IMR-90 (cell line): ENCODE results near the gene FGB. TPM values are rescaled to one million over a fixed set of nuclear protein-coding genes. Genes with fewer than 3 reads are reported as not detected.

Experiments used
- ATAC-seq: fragments of 200-7000 bp; cut with Tn5 transposase; 2 replicates; pipeline ENCODE4 v1.9.1; 2020; ENCODE audit warnings: low read depth, mild to moderate bottlenecking, moderate library complexity
- BruUV-seq: library from RNA; stranded (reverse); fragments of 400-500 nt; replicated peaks from 2 replicates; lab custom pipeline; 2021; lab: Mats Ljungman, UMichigan
- CTCF ChIA-PET: fragments of 300-600 bp; formaldehyde crosslinking; extraction: SDS; loops from one replicate; lab custom pipeline; 2021; ENCODE audit warnings: antibody characterized with exemption; lab: Yijun Ruan, JAX
- POLR2A ChIA-PET: fragments of 300-600 bp; sonication (Branson Sonifier 250); formaldehyde crosslinking; loops from one replicate; lab custom pipeline; 2022; ENCODE audit warnings: antibody characterized with exemption; ENCODE audit not compliant: unreplicated experiment; lab: Charles Lee
- DNase-seq: peaks from one replicate; pipeline ENCODE4 v3.0.0; 2013
- H2AFZ ChIP-seq: replicated peaks from 2 replicates; pipeline ENCODE3; 2013; ENCODE audit warnings: low read length, mild to moderate bottlenecking; ENCODE audit not compliant: poor library complexity
- H2AK5ac ChIP-seq: 2 replicates; pipeline ENCODE4 v1.6.1; 2013; ENCODE audit warnings: low read depth, low read length, inconsistent platforms
- H2AK9ac ChIP-seq: replicated peaks from 2 replicates; pipeline ENCODE3; 2013; ENCODE audit warnings: mild to moderate bottlenecking, low read depth, low read length, moderate library complexity; ENCODE audit not compliant: poor library complexity
- H2BK120ac ChIP-seq: 2 replicates; pipeline ENCODE4 v1.6.1; 2013; ENCODE audit warnings: low read depth, low read length, inconsistent platforms
- H2BK15ac ChIP-seq: 3 replicates; pipeline ENCODE4 v1.6.1; 2013; ENCODE audit warnings: low read depth, low read length, inconsistent platforms
- H2BK20ac ChIP-seq: 2 replicates; pipeline ENCODE4 v1.6.1; 2013; ENCODE audit warnings: low read depth, mild to moderate bottlenecking, inconsistent platforms, low read length, moderate library complexity
- H2BK5ac ChIP-seq: 2 replicates; pipeline ENCODE4 v1.6.1; 2013; ENCODE audit warnings: mild to moderate bottlenecking, low read depth, low read length, inconsistent platforms; ENCODE audit not compliant: poor library complexity, severe bottlenecking
- H3K14ac ChIP-seq: replicated peaks from 2 replicates; pipeline ENCODE4 v1.6.1; 2013; ENCODE audit warnings: low read depth, low read length, inconsistent platforms
- H3K18ac ChIP-seq: 2 replicates; pipeline ENCODE4 v1.6.1; 2013; ENCODE audit warnings: low read depth, low read length, control low read depth
- H3K23ac ChIP-seq: 2 replicates; pipeline ENCODE4 v1.6.1; 2013; ENCODE audit warnings: low read depth, low read length, inconsistent platforms
- H3K27ac ChIP-seq: 2 replicates; pipeline ENCODE4 v1.5.1; 2013; ENCODE audit warnings: mild to moderate bottlenecking, control low read depth, low read length; ENCODE audit not compliant: insufficient read depth
- H3K27me3 ChIP-seq: 2 replicates; pipeline ENCODE4 v1.6.1; 2013; ENCODE audit warnings: low read length; ENCODE audit not compliant: control insufficient read depth, insufficient read depth
- H3K36me3 ChIP-seq: 2 replicates; pipeline ENCODE4 v1.6.1; 2013; ENCODE audit warnings: low read length, mixed read lengths; ENCODE audit not compliant: control insufficient read depth, insufficient read depth
- H3K4ac ChIP-seq: 2 replicates; pipeline ENCODE4 v1.6.1; 2013; ENCODE audit warnings: low read depth, low read length, inconsistent platforms
- H3K4me1 ChIP-seq: 2 replicates; pipeline ENCODE4 v1.6.1; 2013; ENCODE audit warnings: low read length, mixed read lengths; ENCODE audit not compliant: control insufficient read depth, insufficient read depth
- H3K4me2 ChIP-seq: 2 replicates; pipeline ENCODE4 v1.6.1; 2013; ENCODE audit warnings: low read depth, mild to moderate bottlenecking, control low read depth, low read length, moderate library complexity
- H3K4me3 ChIP-seq: 2 replicates; pipeline ENCODE4 v1.5.1; 2013; ENCODE audit warnings: low read depth, mild to moderate bottlenecking, control low read depth, low read length, moderate library complexity; ENCODE audit not compliant: insufficient read depth
- H3K56ac ChIP-seq: 2 replicates; pipeline ENCODE4 v1.6.1; 2013; ENCODE audit warnings: low read length, inconsistent platforms; ENCODE audit not compliant: insufficient read depth; ENCODE audit errors: extremely low read depth
- H3K79me1 ChIP-seq, 2 experiments: 2 replicates each; pipeline ENCODE4 v1.6.1; 2013; ENCODE audit warnings: low read length in 2 of 2, inconsistent platforms in 1 of 2, low read depth in 1 of 2
- H3K9ac ChIP-seq: 2 replicates; pipeline ENCODE4 v1.6.1; 2013; ENCODE audit warnings: low read depth, low read length, control low read depth
- H3K9me1 ChIP-seq: 2 replicates; pipeline ENCODE4 v1.6.1; 2013; ENCODE audit warnings: low read length, inconsistent platforms; ENCODE audit not compliant: insufficient read depth
- H3K9me3 ChIP-seq: 2 replicates; pipeline ENCODE4 v1.6.1; 2013; ENCODE audit warnings: low read length; ENCODE audit not compliant: control insufficient read depth, insufficient read depth
- H4K20me1 ChIP-seq: 2 replicates; pipeline ENCODE4 v1.6.1; 2013; ENCODE audit warnings: low read length, inconsistent platforms; ENCODE audit not compliant: insufficient read depth
- H4K5ac ChIP-seq: 2 replicates; pipeline ENCODE4 v1.6.1; 2013; ENCODE audit warnings: mild to moderate bottlenecking, low read depth, low read length, control low read depth
- H4K8ac ChIP-seq, 2 experiments: 2 replicates each; pipeline ENCODE4 v1.6.1; 2013; ENCODE audit warnings: low read depth in 2 of 2, low read length in 2 of 2, control low read depth in 1 of 2, inconsistent platforms in 1 of 2
- H4K91ac ChIP-seq: 2 replicates; pipeline ENCODE4 v1.6.1; 2013; ENCODE audit warnings: low read depth, low read length, inconsistent platforms; ENCODE audit not compliant: insufficient read depth
- CEBPB ChIP-seq: IDR thresholded peaks from 2 replicates; pipeline ENCODE4 v1.6.1; 2012; ENCODE audit warnings: low read depth, low read length, improper control_type of control experiment
- CHD1 ChIP-seq: IDR thresholded peaks from 2 replicates; pipeline ENCODE4 v1.6.1; 2012; ENCODE audit warnings: low read depth, low read length, improper control_type of control experiment
- WGBS, 2 experiments: methylation state at CpG; one replicate each; pipeline versions ENCODE4 v1.1.5 to v1.1.7; 2013; ENCODE audit warnings: missing lambda C conversion rate in 2 of 2; ENCODE audit not compliant: insufficient read length in 1 of 2; ENCODE audit errors: extremely low coverage in 2 of 2; 5-methylcytosine and 5-hydroxymethylcytosine counted together
- dilution Hi-C: fragments of 300-500 bp; cut with HindIII; formaldehyde crosslinking; loops from one replicate; pipeline ENCODE4 v1.14.3; 2018; ENCODE audit warnings: low sequenced_read_pairs; ENCODE audit not compliant: unreplicated experiment
- in situ Hi-C: fragments of 300-500 bp; cut with MboI; formaldehyde crosslinking; loops from 3 replicates; pipeline ENCODE4 v1.14.3; 2019; ENCODE audit warnings: low sequenced_read_pairs, inconsistent platforms, mixed read lengths
- intact Hi-C: fragments of 100-400 bp; cut with micrococcal nuclease; formaldehyde crosslinking; loops from 2 replicates; pipeline ENCODE4 v1.10.0; 2022
- polyA plus RNA-seq, 3 experiments: library from polyadenylated mRNA; depleted of rRNA; stranded (reverse); fragments of >200 nt; gene quantifications; 2 replicates each; pipeline ENCODE4 v1.2.3, GENCODE V29; 2012; ENCODE audit warnings: low replicate concordance in 1 of 3
- total RNA-seq: library from RNA; depleted of rRNA; stranded (reverse); fragments of >200 nt; gene quantifications from 2 replicates; pipeline ENCODE4 v1.2.3, GENCODE V29; 2012
- TF ChIP-seq, protein P1 (sequence below): fragments of 150-350 bp; IDR thresholded peaks from 2 replicates; pipeline ENCODE4 v1.6.1; 2016; ENCODE audit warnings: low read depth, mild to moderate bottlenecking, low read length, moderate library complexity, borderline replicate concordance

The FGB gene
- total and polyA plus RNA-seq, 2 of the 4 experiments (the other 2 are of a cell fraction): not detected

DNA sequence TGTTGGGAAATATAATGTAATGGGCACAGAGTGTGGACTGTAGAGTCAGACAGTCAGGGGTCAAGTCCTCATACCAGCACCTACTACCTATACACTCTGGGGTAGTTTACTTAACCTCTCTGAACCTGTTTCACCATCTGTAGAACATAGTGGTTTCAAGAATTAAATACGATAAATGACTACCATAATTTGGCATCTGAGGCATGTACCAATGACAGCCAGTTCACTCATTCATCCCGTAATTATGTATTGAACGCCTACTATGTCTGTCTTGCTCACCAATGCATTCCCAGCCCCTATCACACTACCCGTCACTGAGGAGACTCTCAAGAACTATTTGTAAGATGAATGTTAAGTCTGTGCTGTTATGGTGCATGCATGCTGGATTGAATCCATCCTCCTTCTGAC lies 2.0 kb upstream of the FGB start:
- Histone ChIP-seq H3K18ac (no peak overlapping the region), H3K27me3 (no peaks in the 10 kb centered on the region), H2AFZ (no peak overlapping the region), H4K8ac (no peak overlapping the region), H3K4me3 (no peak overlapping the region), H3K79me1 (no peaks in the 10 kb centered on the region), H3K9ac (no peak overlapping the region), H4K91ac (no peak overlapping the region), H3K9me1 (no peaks in the 10 kb centered on the region), H2AK5ac (no peak overlapping the region), H2BK5ac (no peak overlapping the region), H2BK15ac (no peak overlapping the region), H3K27ac (no peak overlapping the region), H2BK120ac (no peak overlapping the region), H3K14ac (no peak overlapping the region), H3K4me2 (peak overlapping the region; percentile 49; the same call in 1 of the 2 replicates), H3K56ac (no peak overlapping the region), H2AK9ac (no peak overlapping the region), H3K36me3 (no peaks in the 10 kb centered on the region), H3K23ac (no peak overlapping the region), H4K5ac (no peak overlapping the region), H2BK20ac (no peak overlapping the region), H3K4ac (no peak overlapping the region), H4K20me1 (no peaks in the 10 kb centered on the region), H3K4me1 (no peaks in the 10 kb centered on the region), H3K9me3 (no peaks in the 10 kb centered on the region)
- intact Hi-C loops: no loop called here
- ChIA-PET POLR2A (no interaction called here), CTCF (no interaction called here)
- TF ChIP-seq, protein P1, sequence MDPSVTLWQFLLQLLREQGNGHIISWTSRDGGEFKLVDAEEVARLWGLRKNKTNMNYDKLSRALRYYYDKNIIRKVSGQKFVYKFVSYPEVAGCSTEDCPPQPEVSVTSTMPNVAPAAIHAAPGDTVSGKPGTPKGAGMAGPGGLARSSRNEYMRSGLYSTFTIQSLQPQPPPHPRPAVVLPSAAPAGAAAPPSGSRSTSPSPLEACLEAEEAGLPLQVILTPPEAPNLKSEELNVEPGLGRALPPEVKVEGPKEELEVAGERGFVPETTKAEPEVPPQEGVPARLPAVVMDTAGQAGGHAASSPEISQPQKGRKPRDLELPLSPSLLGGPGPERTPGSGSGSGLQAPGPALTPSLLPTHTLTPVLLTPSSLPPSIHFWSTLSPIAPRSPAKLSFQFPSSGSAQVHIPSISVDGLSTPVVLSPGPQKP: no peak
- TF ChIP-seq CEBPB (0 out of 2 replicates have a peak, but pooled peaks have one; percentile 0), CHD1 (no peak)
- peak; percentile 55 for DNase-seq
- BruUV-seq: no TSS peak
- in situ Hi-C loops: loop anchor here (25.0 kb wide), 1 partner anchor 801 kb away; no protein-coding TSS in a partner anchor
- no CpG with 5 or more reads among the region's 4 CpGs for WGBS, 2 experiments
- dilution Hi-C loops: no loop called here
- ATAC-seq: peak; percentile 62
